ENCODE results near the gene SELENON.

- TF ChIP-seq CHD2 (IDR thresholded peaks at IDR 0.05; ENCODE audit: low read length) (no peak), FOSL1 (IDR thresholded peaks at IDR 0.05; ENCODE audit: insufficient read depth, low read depth, low read length) (no peak), GABPA (IDR thresholded peaks at IDR 0.05; ENCODE audit: borderline replicate concordance, insufficient read depth, low read length) (no peak; the same call in 1 of the 2 replicates), CREB1 (IDR thresholded peaks at IDR 0.05) (no peak; the same call in 1 of the 2 replicates), EGR1 (IDR thresholded peaks at IDR 0.05; ENCODE audit: borderline replicate concordance, low read depth, low read length) (no peak), EP300 (IDR thresholded peaks at IDR 0.05; ENCODE audit: borderline replicate concordance in 1 of 2, low read depth in 2 of 2, low read length in 2 of 2) (no peak), TAF1 (IDR thresholded peaks at IDR 0.05; ENCODE audit: low read depth, low read length) (no peak), CTCF (IDR thresholded peaks at IDR 0.05; ENCODE audit: control extremely low read depth in 1 of 3, insufficient read depth in 1 of 3, low read depth in 1 of 3, low read length in 3 of 3) (peak; percentile 98 to 100 (median 99)), POLR2A (IDR thresholded peaks at IDR 0.05; ENCODE audit: control extremely low read depth in 1 of 2, low read depth in 2 of 2, low read length in 2 of 2) (no peak), MAFK (IDR thresholded peaks at IDR 0.05; ENCODE audit: low read depth, low read length) (no peak)
These were observed 10.6 kb downstream of the SELENON start for GRCh38 chr1:25810341-25811299.

All from H1 (cell line).